ENCODE results near the gene EXOSC10. TPM values are rescaled to one million over a fixed set of nuclear protein-coding genes. Genes with fewer than 3 reads are reported as not detected.

Gene EXOSC10
- total and polyA plus RNA-seq, 2 of the 13 experiments (the other 11 are each of a cell fraction or from before 2014, with no cell fraction given) = 48.4 to 67.6 TPM

DNA sequence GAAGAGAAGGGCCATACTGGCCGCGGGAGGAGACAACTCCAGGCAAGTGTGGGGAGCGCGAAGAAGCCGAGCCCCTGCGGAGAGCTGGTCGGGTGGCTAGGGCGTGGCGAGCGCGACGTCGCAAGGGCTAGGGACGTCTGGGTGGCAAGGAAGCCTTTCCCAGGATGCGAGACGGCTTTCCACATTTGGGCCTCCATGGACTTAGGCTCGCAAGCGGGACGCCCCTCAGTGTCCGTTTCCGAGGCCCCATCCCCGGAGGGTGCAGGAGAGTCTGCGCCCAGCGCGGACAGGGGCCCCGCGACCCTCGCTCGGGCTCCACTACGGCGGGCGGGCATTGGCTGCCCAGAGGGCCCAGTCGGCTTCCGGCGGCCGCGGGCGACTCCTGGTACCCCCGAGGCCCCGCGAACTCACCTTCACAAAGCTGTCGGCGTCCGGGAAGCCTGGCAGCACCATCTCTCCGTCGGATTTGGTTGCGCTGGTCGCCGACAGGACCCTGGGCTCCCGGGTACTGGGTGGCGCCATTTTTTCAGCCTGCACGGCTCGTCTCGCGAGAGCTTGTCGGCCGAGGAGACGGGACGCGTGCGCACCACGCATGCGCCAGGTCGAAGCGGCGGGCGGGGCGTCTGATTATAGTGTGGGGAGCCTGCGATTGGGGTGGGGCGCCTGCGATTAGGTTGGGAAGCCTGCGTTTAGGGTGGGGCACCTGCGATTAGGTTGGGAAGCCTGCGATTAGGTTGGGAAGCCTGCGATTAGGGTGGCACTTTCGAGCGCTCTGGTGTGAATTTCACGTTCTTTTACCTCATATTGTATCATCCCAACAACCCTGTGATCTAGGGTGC, at the start of gene EXOSC10 (continued):
- TF ChIP-seq, protein P1, sequence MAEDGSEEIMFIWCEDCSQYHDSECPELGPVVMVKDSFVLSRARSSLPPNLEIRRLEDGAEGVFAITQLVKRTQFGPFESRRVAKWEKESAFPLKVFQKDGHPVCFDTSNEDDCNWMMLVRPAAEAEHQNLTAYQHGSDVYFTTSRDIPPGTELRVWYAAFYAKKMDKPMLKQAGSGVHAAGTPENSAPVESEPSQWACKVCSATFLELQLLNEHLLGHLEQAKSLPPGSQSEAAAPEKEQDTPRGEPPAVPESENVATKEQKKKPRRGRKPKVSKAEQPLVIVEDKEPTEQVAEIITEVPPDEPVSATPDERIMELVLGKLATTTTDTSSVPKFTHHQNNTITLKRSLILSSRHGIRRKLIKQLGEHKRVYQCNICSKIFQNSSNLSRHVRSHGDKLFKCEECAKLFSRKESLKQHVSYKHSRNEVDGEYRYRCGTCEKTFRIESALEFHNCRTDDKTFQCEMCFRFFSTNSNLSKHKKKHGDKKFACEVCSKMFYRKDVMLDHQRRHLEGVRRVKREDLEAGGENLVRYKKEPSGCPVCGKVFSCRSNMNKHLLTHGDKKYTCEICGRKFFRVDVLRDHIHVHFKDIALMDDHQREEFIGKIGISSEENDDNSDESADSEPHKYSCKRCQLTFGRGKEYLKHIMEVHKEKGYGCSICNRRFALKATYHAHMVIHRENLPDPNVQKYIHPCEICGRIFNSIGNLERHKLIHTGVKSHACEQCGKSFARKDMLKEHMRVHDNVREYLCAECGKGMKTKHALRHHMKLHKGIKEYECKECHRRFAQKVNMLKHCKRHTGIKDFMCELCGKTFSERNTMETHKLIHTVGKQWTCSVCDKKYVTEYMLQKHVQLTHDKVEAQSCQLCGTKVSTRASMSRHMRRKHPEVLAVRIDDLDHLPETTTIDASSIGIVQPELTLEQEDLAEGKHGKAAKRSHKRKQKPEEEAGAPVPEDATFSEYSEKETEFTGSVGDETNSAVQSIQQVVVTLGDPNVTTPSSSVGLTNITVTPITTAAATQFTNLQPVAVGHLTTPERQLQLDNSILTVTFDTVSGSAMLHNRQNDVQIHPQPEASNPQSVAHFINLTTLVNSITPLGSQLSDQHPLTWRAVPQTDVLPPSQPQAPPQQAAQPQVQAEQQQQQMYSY (CRISPR knock-in tag; IDR thresholded peaks at IDR 0.05) = peak; percentile 69; the same call in 1 of the 2 replicates
- TF ChIP-seq JDP2 (CRISPR knock-in tag; IDR thresholded peaks at IDR 0.05; ENCODE audit: borderline replicate concordance) (no peak), BRCA1 (CRISPR knock-in tag; IDR thresholded peaks at IDR 0.05) (peak; percentile 93), FOSL1 (CRISPR knock-in tag; IDR thresholded peaks at IDR 0.05; ENCODE audit: borderline replicate concordance) (0 out of 2 replicates have a peak, but pooled peaks have one; percentile 25), SNAI1 (CRISPR knock-in tag; IDR thresholded peaks at IDR 0.05; ENCODE audit: borderline replicate concordance) (no peak), ZNF44 (CRISPR knock-in tag; IDR thresholded peaks at IDR 0.05) (0 out of 2 replicates have a peak, but pooled peaks have one; percentile 2)
- TF ChIP-seq, protein P2, sequence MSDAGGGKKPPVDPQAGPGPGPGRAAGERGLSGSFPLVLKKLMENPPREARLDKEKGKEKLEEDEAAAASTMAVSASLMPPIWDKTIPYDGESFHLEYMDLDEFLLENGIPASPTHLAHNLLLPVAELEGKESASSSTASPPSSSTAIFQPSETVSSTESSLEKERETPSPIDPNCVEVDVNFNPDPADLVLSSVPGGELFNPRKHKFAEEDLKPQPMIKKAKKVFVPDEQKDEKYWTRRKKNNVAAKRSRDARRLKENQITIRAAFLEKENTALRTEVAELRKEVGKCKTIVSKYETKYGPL (CRISPR knock-in tag; IDR thresholded peaks at IDR 0.05) = 0 out of 2 replicates have a peak, but pooled peaks have one; percentile 69
- TF ChIP-seq, protein P3, sequence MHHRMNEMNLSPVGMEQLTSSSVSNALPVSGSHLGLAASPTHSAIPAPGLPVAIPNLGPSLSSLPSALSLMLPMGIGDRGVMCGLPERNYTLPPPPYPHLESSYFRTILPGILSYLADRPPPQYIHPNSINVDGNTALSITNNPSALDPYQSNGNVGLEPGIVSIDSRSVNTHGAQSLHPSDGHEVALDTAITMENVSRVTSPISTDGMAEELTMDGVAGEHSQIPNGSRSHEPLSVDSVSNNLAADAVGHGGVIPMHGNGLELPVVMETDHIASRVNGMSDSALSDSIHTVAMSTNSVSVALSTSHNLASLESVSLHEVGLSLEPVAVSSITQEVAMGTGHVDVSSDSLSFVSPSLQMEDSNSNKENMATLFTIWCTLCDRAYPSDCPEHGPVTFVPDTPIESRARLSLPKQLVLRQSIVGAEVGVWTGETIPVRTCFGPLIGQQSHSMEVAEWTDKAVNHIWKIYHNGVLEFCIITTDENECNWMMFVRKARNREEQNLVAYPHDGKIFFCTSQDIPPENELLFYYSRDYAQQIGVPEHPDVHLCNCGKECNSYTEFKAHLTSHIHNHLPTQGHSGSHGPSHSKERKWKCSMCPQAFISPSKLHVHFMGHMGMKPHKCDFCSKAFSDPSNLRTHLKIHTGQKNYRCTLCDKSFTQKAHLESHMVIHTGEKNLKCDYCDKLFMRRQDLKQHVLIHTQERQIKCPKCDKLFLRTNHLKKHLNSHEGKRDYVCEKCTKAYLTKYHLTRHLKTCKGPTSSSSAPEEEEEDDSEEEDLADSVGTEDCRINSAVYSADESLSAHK (CRISPR knock-in tag; IDR thresholded peaks at IDR 0.05; ENCODE audit: borderline replicate concordance) = no peak; the same call in 1 of the 2 replicates
- TF ChIP-seq, protein P4, sequence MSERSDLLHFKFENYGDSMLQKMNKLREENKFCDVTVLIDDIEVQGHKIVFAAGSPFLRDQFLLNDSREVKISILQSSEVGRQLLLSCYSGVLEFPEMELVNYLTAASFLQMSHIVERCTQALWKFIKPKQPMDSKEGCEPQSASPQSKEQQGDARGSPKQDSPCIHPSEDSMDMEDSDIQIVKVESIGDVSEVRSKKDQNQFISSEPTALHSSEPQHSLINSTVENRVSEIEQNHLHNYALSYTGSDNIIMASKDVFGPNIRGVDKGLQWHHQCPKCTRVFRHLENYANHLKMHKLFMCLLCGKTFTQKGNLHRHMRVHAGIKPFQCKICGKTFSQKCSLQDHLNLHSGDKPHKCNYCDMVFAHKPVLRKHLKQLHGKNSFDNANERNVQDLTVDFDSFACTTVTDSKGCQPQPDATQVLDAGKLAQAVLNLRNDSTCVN (CRISPR knock-in tag; IDR thresholded peaks at IDR 0.05; ENCODE audit: borderline replicate concordance) = no peak

Measured in HepG2 (cell line).